Hepatocyte (in vitro differentiated cells): ENCODE results near the gene TNFSF12. TPM values are rescaled to one million over a fixed set of nuclear protein-coding genes. Genes with fewer than 3 reads are reported as not detected.

ENCODE experiments used
- DNase-seq: peaks from one replicate; pipeline ENCODE4 v3.0.0-alpha.2; 2016; ENCODE audit warnings: low spot score
- H2AFZ ChIP-seq: fragments of 200-600 bp; sonication (generic); 2 replicates; pipeline ENCODE4 v1.6.0; 2016; ENCODE audit warnings: antibody characterized with exemption, mild to moderate bottlenecking
- H3K27ac ChIP-seq: fragments of 200-600 bp; sonication (generic); 2 replicates; pipeline ENCODE4 v1.5.1; 2016; ENCODE audit warnings: mild to moderate bottlenecking
- H3K27me3 ChIP-seq: fragments of 200-600 bp; sonication (generic); 2 replicates; pipeline ENCODE4 v1.6.1; 2016
- H3K36me3 ChIP-seq: fragments of 200-600 bp; sonication (generic); replicated peaks from 2 replicates; pipeline ENCODE4 v1.5.1; 2016; ENCODE audit warnings: low read depth; ENCODE audit not compliant: insufficient read depth
- H3K4me1 ChIP-seq: fragments of 200-600 bp; sonication (generic); 2 replicates; pipeline ENCODE4 v1.5.1; 2016; ENCODE audit warnings: mild to moderate bottlenecking, moderate library complexity; ENCODE audit not compliant: insufficient read depth
- H3K4me2 ChIP-seq: fragments of 200-600 bp; sonication (generic); 2 replicates; pipeline ENCODE4 v1.6.0; 2016
- H3K4me3 ChIP-seq: fragments of 200-600 bp; sonication (generic); 2 replicates; pipeline ENCODE4 v1.5.1; 2016; ENCODE audit warnings: mild to moderate bottlenecking
- H3K79me2 ChIP-seq: fragments of 200-600 bp; sonication (generic); 2 replicates; pipeline ENCODE4 v1.6.0; 2017; ENCODE audit warnings: mild to moderate bottlenecking
- H3K9me2 ChIP-seq: fragments of 200-600 bp; sonication (generic); replicated peaks from 2 replicates; pipeline ENCODE4 v1.6.0; 2017; ENCODE audit warnings: mild to moderate bottlenecking; ENCODE audit not compliant: insufficient read depth
- H3K9me3 ChIP-seq: fragments of 200-600 bp; sonication (generic); 2 replicates; pipeline ENCODE4 v1.5.1; 2016; ENCODE audit warnings: low read depth, mild to moderate bottlenecking
- H4K20me1 ChIP-seq: fragments of 200-600 bp; sonication (generic); 2 replicates; pipeline ENCODE4 v1.6.0; 2016; ENCODE audit warnings: mild to moderate bottlenecking; ENCODE audit not compliant: insufficient read depth, poor library complexity, severe bottlenecking
- CTCF ChIP-seq: fragments of 200-600 bp; sonication (generic); IDR thresholded peaks from 2 replicates; pipeline ENCODE4 v1.5.1; 2016; ENCODE audit warnings: antibody characterized with exemption, mild to moderate bottlenecking; ENCODE audit not compliant: poor library complexity
- EZH2 ChIP-seq: fragments of 200-600 bp; sonication (generic); IDR thresholded peaks from 2 replicates; pipeline ENCODE4 v1.6.1; 2016; ENCODE audit warnings: antibody characterized with exemption, mild to moderate bottlenecking, borderline replicate concordance
- EZH2phosphoT487 ChIP-seq: fragments of 200-600 bp; sonication (generic); IDR thresholded peaks from one replicate; pipeline ENCODE4 v1.6.1; 2018; ENCODE audit warnings: antibody characterized with exemption, mild to moderate bottlenecking, low read depth, moderate library complexity; ENCODE audit not compliant: unreplicated experiment, severe bottlenecking
- WGBS: methylation state at CpG from one replicate; pipeline ENCODE4 v1.1.6; 2016; ENCODE audit warnings: low lambda C conversion rate; ENCODE audit errors: missing lambda C conversion rate; 5-methylcytosine and 5-hydroxymethylcytosine counted together
- polyA plus RNA-seq: library from polyadenylated mRNA; unstranded; fragments of >200 nt; fragmentation: Nextera tagmentation; extraction: Ambion mirVana; gene quantifications from 2 replicates; pipeline ENCODE4 v1.2.1, GENCODE V29; 2016
- total RNA-seq: library from RNA; depleted of rRNA; stranded (reverse); fragments of >200 nt; gene quantifications from 2 replicates; pipeline ENCODE4 v1.2.3, GENCODE V29; 2014

TNFSF12 gene
- total and polyA plus RNA-seq, 2 experiments from 2014 or later, result 4.5 to 8.0 TPM

DNA sequence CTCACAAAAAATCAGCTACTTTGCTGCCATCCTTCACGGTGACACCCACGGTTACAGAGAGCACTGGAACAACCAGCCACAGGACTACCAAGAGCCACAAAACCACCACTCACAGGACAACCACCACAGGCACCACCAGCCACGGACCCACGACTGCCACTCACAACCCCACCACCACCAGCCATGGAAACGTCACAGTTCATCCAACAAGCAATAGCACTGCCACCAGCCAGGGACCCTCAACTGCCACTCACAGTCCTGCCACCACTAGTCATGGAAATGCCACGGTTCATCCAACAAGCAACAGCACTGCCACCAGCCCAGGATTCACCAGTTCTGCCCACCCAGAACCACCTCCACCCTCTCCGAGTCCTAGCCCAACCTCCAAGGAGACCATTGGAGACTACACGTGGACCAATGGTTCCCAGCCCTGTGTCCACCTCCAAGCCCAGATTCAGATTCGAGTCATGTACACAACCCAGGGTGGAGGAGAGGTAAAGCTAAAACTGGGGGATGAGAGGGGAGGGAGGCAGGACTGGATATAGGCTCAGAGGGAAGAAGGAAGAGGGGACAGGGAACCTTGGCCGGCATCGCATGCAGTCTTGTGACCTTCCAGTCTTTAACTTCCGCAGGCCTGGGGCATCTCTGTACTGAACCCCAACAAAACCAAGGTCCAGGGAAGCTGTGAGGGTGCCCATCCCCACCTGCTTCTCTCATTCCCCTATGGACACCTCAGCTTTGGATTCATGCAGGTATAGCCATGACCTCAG is 31.2 kb downstream of the TNFSF12 start:
- Histone ChIP-seq H4K20me1 (peaks cover 32% of the 10 kb centered on the region), H3K4me1 (peaks cover 36% of the 10 kb centered on the region), H3K4me3 (no peak overlapping the region), H3K9me2 (no peaks in the 10 kb centered on the region), H3K27me3 (no peaks in the 10 kb centered on the region), H3K9me3 (no peaks in the 10 kb centered on the region), H3K79me2 (peaks cover 68% of the 10 kb centered on the region), H3K4me2 (peak overlapping the region; percentile 71), H3K36me3 (peaks cover 2% of the 10 kb centered on the region), H3K27ac (peak overlapping the region; percentile 98), H2AFZ (no peak overlapping the region)
- 89% methylated on average over 12 of the region's 12 CpGs for WGBS
- no peak for TF ChIP-seq CTCF
- no peak for TF ChIP-seq EZH2
- no peak for TF ChIP-seq EZH2phosphoT487
- DNase-seq, result no peak

- no peak for DNase-seq
- Histone ChIP-seq H2AFZ (no peak overlapping the region), H3K36me3 (no peaks in the 10 kb centered on the region), H3K27ac (peak overlapping the region; percentile 98), H4K20me1 (peaks cover 24% of the 10 kb centered on the region), H3K79me2 (peaks cover 68% of the 10 kb centered on the region), H3K27me3 (no peaks in the 10 kb centered on the region), H3K4me3 (no peak overlapping the region), H3K9me2 (no peaks in the 10 kb centered on the region), H3K9me3 (no peaks in the 10 kb centered on the region), H3K4me2 (peak overlapping the region; percentile 71), H3K4me1 (peaks cover 28% of the 10 kb centered on the region)
- no peak for TF ChIP-seq EZH2
- no peak for TF ChIP-seq EZH2phosphoT487
- WGBS, result 91% methylated on average over 23 of the region's 23 CpGs
These were observed 32.0 kb downstream of the TNFSF12 start for GRCh38 chr17:7580604-7581575.

DNA sequence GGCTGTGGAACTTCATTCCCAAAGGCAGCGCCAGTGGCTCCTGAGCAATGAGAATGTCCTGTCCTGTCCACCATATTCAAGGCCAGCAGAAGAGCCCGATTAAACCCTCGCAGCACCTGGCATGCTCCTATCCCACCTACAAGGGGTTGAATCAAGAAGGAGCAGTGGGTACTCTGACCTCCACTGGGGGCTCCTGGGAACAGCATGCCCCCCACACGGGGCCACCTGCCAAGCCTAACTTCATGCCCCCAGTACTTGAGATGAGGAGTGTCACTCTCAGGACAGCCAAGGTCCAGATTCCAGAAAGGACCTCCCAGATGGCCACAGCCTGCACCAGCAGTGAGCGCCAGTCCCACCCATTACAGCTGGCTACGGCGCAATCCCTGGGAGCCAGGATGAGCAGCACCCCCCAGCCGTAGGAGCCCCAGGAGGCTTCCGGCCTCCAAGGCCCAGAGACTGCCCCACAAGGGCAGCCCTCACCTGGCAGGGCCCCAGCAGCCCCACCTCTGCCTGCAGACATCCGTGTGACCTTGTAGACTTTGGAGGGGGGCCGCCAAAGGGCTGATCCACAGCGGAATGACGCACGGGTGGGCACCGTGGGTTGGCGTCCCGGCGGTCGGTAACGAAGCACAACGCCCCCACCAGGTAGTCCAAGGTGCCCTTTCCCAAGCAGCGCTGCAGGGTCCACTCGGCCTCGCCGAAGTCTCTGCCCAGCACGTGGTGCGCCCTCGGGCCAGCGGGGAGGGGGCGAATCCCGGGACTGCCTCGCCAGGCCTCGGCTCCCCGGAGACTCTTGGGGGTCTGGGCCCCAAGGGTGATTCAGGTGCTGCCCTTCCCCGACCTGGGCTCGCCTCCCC is 33.8 kb downstream of the TNFSF12 start:
- DNase-seq, result no peak
- H3K9me2 ChIP-seq, result no peaks in the 10 kb centered on the region
- H3K4me2 ChIP-seq, result peak overlapping the region; percentile 67
- H4K20me1 ChIP-seq, result peaks cover 6% of the 10 kb centered on the region
- H3K27me3 ChIP-seq, result no peaks in the 10 kb centered on the region
- peaks cover 26% of the 10 kb centered on the region for H3K4me1 ChIP-seq
- peak overlapping the region; percentile 96 for H3K27ac ChIP-seq
- H3K9me3 ChIP-seq, result no peaks in the 10 kb centered on the region
- no peak overlapping the region for H3K4me3 ChIP-seq
- TF ChIP-seq CTCF (no peak), EZH2 (no peak), EZH2phosphoT487 (no peak)
- H3K79me2 ChIP-seq, result peaks cover 54% of the 10 kb centered on the region
- no peaks in the 10 kb centered on the region for H3K36me3 ChIP-seq
- WGBS, result 96% methylated on average over 35 of the region's 36 CpGs
- H2AFZ ChIP-seq, result no peak overlapping the region
